Right lobe of liver (tissue), 4 donors: Measurements from ENCODE around the gene PPP1R10.

ENCODE experiments used
- POLR2A ChIP-seq: fragments of 450-650 bp; IDR thresholded peaks from one replicate; pipeline ENCODE4 v1.6.1; 2017; ENCODE audit warnings: antibody characterized with exemption, mild to moderate bottlenecking
- TF ChIP-seq, protein P1 (sequence below), 4 donors: fragments of 200-600 bp in 3 of 4; fragments of 450-650 bp in 1 of 4; IDR thresholded peaks; one replicate each; pipeline versions ENCODE4 v1.5.1 to v1.8.0; 2016 to 2022; ENCODE audit warnings: antibody characterized with exemption in 4 of 4, mild to moderate bottlenecking in 2 of 4
- donor health status: DM: no; HTN: no; CAD: no.
- donor health status: DM: no; HTN: no; CAD: no.
- donor health status: DM: no; HTN: yes; CAD: no.

DNA sequence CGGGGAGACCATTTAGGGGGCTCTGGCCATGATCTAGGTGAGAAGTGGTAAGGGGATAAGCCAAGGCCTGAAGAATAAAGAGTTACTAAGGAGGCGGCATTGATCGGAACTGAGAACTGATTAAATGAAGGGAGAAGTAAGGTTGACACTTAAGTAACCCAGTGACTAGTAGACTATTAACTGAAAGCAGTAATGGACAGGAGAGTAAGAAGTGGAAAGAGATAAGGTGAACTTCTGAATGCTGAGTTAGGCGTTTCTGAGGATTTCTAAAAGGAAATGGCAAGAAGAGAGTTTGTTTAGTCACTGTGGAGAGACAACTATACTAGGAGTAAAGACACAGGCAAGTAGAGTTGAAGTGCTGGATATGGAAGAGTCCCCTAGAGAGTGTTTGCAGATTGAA lies 43.9 kb downstream of the PPP1R10 start:
- TF ChIP-seq, protein P1, sequence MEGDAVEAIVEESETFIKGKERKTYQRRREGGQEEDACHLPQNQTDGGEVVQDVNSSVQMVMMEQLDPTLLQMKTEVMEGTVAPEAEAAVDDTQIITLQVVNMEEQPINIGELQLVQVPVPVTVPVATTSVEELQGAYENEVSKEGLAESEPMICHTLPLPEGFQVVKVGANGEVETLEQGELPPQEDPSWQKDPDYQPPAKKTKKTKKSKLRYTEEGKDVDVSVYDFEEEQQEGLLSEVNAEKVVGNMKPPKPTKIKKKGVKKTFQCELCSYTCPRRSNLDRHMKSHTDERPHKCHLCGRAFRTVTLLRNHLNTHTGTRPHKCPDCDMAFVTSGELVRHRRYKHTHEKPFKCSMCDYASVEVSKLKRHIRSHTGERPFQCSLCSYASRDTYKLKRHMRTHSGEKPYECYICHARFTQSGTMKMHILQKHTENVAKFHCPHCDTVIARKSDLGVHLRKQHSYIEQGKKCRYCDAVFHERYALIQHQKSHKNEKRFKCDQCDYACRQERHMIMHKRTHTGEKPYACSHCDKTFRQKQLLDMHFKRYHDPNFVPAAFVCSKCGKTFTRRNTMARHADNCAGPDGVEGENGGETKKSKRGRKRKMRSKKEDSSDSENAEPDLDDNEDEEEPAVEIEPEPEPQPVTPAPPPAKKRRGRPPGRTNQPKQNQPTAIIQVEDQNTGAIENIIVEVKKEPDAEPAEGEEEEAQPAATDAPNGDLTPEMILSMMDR (IDR thresholded peaks at IDR 0.05): no peak
- no peak for TF ChIP-seq POLR2A
